ENCODE results near the gene PILRA. TPM values are rescaled to one million over a fixed set of nuclear protein-coding genes. Genes with fewer than 3 reads are reported as not detected.
A peak's percentile ranks its signal among the peaks of the same experiment; 100 is the strongest.

Gene PILRA
- total and polyA plus RNA-seq, 2 of the 8 experiments (the other 6 are each of a cell fraction or from before 2014, with no cell fraction given), result 7.6 to 10.6 TPM

DNA sequence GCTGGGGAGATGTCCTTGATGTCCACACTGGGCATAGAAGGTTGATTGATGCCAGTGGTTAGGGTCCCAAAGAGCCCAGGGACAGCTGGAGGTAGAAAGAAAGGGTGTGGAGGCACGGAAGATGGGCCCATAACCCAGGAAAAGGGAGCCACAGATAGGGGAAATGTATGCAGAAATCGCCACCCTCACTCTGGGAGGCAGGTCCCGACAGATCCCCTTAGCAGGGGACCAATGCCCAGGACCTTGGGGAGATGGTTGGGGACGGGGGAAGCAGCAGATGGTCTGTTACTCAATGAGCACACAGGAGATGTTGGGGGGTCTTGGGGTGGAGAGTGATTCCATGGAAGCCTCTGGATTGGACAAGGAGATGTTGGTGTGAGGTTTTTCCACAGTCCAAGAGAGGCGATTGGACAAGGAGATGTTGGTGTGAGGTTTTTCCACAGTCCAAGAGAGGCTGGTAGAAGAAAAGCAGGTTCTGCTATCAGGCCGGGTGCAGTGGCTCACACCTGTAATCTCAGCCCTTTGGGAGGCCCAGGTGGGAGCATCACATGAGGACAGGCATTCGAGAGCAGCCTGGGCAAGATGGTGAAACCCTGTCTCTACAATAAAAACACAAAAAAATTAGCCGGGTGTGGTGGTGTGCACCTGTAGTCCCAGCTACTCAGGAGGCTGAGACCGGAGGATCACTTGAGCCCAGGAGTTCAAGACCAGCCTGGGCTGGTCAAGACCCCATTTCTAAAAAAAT is 70.0 kb downstream of the PILRA start:
- Histone ChIP-seq H4K20me1 (replicated peaks in 1 of 2; ENCODE audit: control insufficient read depth in 1 of 2, insufficient read depth in 2 of 2, low read length in 2 of 2) (no peaks in the 10 kb centered on the region), H3K4ac (replicated peaks; ENCODE audit: insufficient read length, low read depth, low read length) (no peak overlapping the region), H3K9me3 (ENCODE audit: insufficient read depth in 2 of 2, low read depth in 1 of 2, low read length in 1 of 2) (no peaks in the 10 kb centered on the region), H2AFZ (ENCODE audit: low read length) (no peak overlapping the region), H2BK20ac (ENCODE audit: low read length) (no peak overlapping the region), H3K14ac (ENCODE audit: insufficient read length) (no peak overlapping the region), H4K5ac (ENCODE audit: insufficient read length, low read depth, low read length) (no peak overlapping the region), H3K4me2 (ENCODE audit: insufficient read depth in 1 of 2, low read depth in 2 of 2, low read length in 2 of 2) (no peak overlapping the region), H3K4me3 (ENCODE audit: extremely low read depth in 1 of 4, insufficient read depth in 2 of 4, low read depth in 3 of 4, low read length in 4 of 4) (no peak overlapping the region), H3K9ac (replicated peaks in 1 of 4; ENCODE audit: extremely low read depth in 1 of 4, low read depth in 3 of 4, low read length in 3 of 4) (no peak overlapping the region; a peak in 1 of 7 replicates), H4K8ac (ENCODE audit: extremely low read depth, insufficient read depth, low read length) (no peak overlapping the region), H4K91ac (replicated peaks; ENCODE audit: insufficient read length, low read length) (no peak overlapping the region), H2BK15ac (ENCODE audit: low read length) (0 out of 2 replicates have a peak overlapping the region, but pooled peaks have one; percentile 61), H3K56ac (replicated peaks; ENCODE audit: insufficient read length, low read depth, low read length) (no peak overlapping the region), H3K18ac (ENCODE audit: extremely low read depth, low read length) (peak overlapping the region; percentile 19; the same call in 1 of the 2 replicates), H3K27me3 (replicated peaks in 1 of 4; ENCODE audit: control insufficient read depth in 3 of 4, extremely low read depth in 1 of 4, insufficient read depth in 3 of 4, low read length in 3 of 4) (no peaks in the 10 kb centered on the region), H3K4me1 (replicated peaks in 1 of 4; ENCODE audit: control insufficient read depth in 3 of 4, insufficient read depth in 4 of 4, low read length in 3 of 4) (peaks cover 0 to 5% (median 2%) of the 10 kb centered on the region in 4 experiments; a peak in 3 of 7 replicates), H2BK5ac (ENCODE audit: low read depth, low read length) (no peak overlapping the region), H3K36me3 (ENCODE audit: control insufficient read depth in 2 of 4, insufficient read depth in 4 of 4, low read length in 3 of 4) (no peaks in the 10 kb centered on the region), H2BK120ac (replicated peaks; ENCODE audit: low read depth, low read length) (no peak overlapping the region), H3K79me1 (ENCODE audit: low read depth, low read length) (no peaks in the 10 kb centered on the region), H3K23ac (ENCODE audit: insufficient read length) (no peak overlapping the region), H3K27ac (ENCODE audit: low read depth, low read length) (no peak overlapping the region), H3K79me2 (ENCODE audit: control insufficient read depth in 1 of 2, insufficient read depth in 2 of 2, low read length in 2 of 2) (no peaks in the 10 kb centered on the region), H2BK12ac (ENCODE audit: low read depth, low read length) (no peak overlapping the region), H2AK5ac (ENCODE audit: low read depth, low read length) (no peak overlapping the region), H3K23me2 (ENCODE audit: low read depth, low read length) (no peaks in the 10 kb centered on the region)
- DNase-seq (ENCODE audit: low read depth in 1 of 2, low spot score in 2 of 2) (no peak), FAIRE-seq (no peak)
- ChIA-PET POLR2A (ENCODE audit: partially characterized antibody) (interaction anchor here (0.9 to 6.2 kb wide), 3 partner anchors 7 to 36 kb away, joined by 4 to 62 read pairs (median 39); partner anchors contain the start of genes MEPCE, PPP1R35, TSC22D4 and ZCWPW1), CTCF (ENCODE audit: partially characterized antibody) (interaction anchor here (0.6 to 5.0 kb wide), 6 partner anchors 12 to 271 kb away, joined by 3 to 53 read pairs (median 8); no protein-coding TSS in a partner anchor)
- WGBS, 2 experiments (ENCODE audit: extremely low coverage in 1 of 2, insufficient coverage in 1 of 2, insufficient read length in 1 of 2, insufficient replicate concordance in 2 of 2, low coverage in 1 of 2, low lambda C conversion rate in 2 of 2, missing lambda C conversion rate in 1 of 2), result 86% methylated on average over 9 of the region's 9 CpGs; no CpG with 5 or more reads in 1 of the 2 experiments
- TF ChIP-seq SP1 (IDR thresholded peaks at IDR 0.05; ENCODE audit: low read depth, low read length) (no peak), NRF1 (IDR thresholded peaks at IDR 0.05; ENCODE audit: low read depth, low read length) (no peak), CHD1 (IDR thresholded peaks at IDR 0.05; ENCODE audit: low read depth, low read length) (no peak), RFX5 (IDR thresholded peaks at IDR 0.05; ENCODE audit: borderline replicate concordance, low read depth, low read length) (no peak), ZNF274 (IDR thresholded peaks at IDR 0.05; ENCODE audit: borderline replicate concordance, extremely low read depth, low read length) (no peak), TAF1 (IDR thresholded peaks at IDR 0.05; ENCODE audit: low read depth, low read length) (no peak), RBBP5 (IDR thresholded peaks at IDR 0.05; ENCODE audit: borderline replicate concordance, low read depth, low read length) (no peak), HDAC6 (IDR thresholded peaks at IDR 0.05; ENCODE audit: low read depth, low read length) (no peak), YY1 (IDR thresholded peaks at IDR 0.05; ENCODE audit: low read depth, low read length) (no peak), ASH2L (IDR thresholded peaks at IDR 0.05; ENCODE audit: low read length) (no peak), MAFK (IDR thresholded peaks at IDR 0.05; ENCODE audit: low read depth, low read length) (no peak)
- TF ChIP-seq, protein P1, sequence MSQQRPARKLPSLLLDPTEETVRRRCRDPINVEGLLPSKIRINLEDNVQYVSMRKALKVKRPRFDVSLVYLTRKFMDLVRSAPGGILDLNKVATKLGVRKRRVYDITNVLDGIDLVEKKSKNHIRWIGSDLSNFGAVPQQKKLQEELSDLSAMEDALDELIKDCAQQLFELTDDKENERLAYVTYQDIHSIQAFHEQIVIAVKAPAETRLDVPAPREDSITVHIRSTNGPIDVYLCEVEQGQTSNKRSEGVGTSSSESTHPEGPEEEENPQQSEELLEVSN (IDR thresholded peaks at IDR 0.05), result no peak
